ENCODE data around the gene URB1. TPM values are rescaled to one million over a fixed set of nuclear protein-coding genes. Genes with fewer than 3 reads are reported as not detected.

URB1 gene
- total RNA-seq, 1 experiment from 2014 or later = 18.1 TPM

DNA sequence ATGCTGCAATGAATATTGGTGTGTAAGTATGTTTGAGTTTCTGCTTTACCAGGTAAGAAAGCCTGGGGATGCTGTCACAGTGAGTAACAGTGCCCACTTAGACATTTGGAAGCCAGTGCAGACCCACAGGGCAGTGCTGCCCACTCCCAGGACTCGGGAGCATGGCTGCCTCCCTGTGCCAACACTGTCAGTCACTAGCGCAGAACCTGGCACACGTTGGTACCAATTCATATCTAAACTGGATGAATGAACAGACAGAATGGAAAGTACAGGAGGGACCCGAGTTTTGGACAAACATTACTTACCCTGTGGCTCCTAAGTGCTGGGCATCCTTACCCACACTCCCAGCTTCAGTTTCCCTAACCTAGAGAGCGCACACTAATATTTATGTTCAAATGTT is 18.1 kb upstream of the URB1 start:
- BruUV-seq (replicated peaks) = no TSS peak
- TF ChIP-seq CTCF (IDR thresholded peaks at IDR 0.05) (no peak), SIN3A (IDR thresholded peaks at IDR 0.05; ENCODE audit: borderline replicate concordance, insufficient read depth, low read depth, low read length) (no peak), POLR2AphosphoS5 (IDR thresholded peaks at IDR 0.05; ENCODE audit: low read depth, low read length) (no peak), TCF7L2 (IDR thresholded peaks at IDR 0.05; ENCODE audit: low read depth, low read length) (no peak)
- TF ChIP-seq, protein P1, sequence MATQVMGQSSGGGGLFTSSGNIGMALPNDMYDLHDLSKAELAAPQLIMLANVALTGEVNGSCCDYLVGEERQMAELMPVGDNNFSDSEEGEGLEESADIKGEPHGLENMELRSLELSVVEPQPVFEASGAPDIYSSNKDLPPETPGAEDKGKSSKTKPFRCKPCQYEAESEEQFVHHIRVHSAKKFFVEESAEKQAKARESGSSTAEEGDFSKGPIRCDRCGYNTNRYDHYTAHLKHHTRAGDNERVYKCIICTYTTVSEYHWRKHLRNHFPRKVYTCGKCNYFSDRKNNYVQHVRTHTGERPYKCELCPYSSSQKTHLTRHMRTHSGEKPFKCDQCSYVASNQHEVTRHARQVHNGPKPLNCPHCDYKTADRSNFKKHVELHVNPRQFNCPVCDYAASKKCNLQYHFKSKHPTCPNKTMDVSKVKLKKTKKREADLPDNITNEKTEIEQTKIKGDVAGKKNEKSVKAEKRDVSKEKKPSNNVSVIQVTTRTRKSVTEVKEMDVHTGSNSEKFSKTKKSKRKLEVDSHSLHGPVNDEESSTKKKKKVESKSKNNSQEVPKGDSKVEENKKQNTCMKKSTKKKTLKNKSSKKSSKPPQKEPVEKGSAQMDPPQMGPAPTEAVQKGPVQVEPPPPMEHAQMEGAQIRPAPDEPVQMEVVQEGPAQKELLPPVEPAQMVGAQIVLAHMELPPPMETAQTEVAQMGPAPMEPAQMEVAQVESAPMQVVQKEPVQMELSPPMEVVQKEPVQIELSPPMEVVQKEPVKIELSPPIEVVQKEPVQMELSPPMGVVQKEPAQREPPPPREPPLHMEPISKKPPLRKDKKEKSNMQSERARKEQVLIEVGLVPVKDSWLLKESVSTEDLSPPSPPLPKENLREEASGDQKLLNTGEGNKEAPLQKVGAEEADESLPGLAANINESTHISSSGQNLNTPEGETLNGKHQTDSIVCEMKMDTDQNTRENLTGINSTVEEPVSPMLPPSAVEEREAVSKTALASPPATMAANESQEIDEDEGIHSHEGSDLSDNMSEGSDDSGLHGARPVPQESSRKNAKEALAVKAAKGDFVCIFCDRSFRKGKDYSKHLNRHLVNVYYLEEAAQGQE (IDR thresholded peaks at IDR 0.05; ENCODE audit: insufficient read depth in 1 of 2, low read depth in 2 of 2, low read length in 1 of 2) = no peak
- peaks cover 4% of the 10 kb centered on the region; the same call in 1 of the 2 replicates for H3K4me1 ChIP-seq (ENCODE audit: control insufficient read depth, insufficient read depth, low read length)
- ChIA-PET CTCF (no interaction called here), POLR2A (no interaction called here)
- ATAC-seq = no peak
- no peak for DNase-seq (ENCODE audit: low read depth, low spot score)
- H3K4me3 ChIP-seq (ENCODE audit: low read depth in 2 of 2, low read length in 2 of 2) = no peak overlapping the region
- no peaks in the 10 kb centered on the region for H3K9me3 ChIP-seq (ENCODE audit: control insufficient read depth, insufficient read depth, low read depth, low read length)
- H3K36me3 ChIP-seq (ENCODE audit: control insufficient read depth, insufficient read depth, low read length) = no peaks in the 10 kb centered on the region
- H3K27me3 ChIP-seq (ENCODE audit: control insufficient read depth, insufficient read depth, low read length) = peaks cover 2% of the 10 kb centered on the region; the same call in 1 of the 2 replicates
- no peak overlapping the region for H3K27ac ChIP-seq (ENCODE audit: low read length)
- in situ Hi-C loops (cut with HindIII; ENCODE audit: low pct_unique_long_range_greater_than_20kb, low sequenced_read_pairs) = no loop called here
- intact Hi-C loops (cut with micrococcal nuclease; ENCODE audit: unreplicated experiment) = loop anchor here (5.0 kb wide), 1 partner anchor 151 kb away; no protein-coding TSS in a partner anchor

GRCh38 chr21:32410291-32410690 is 17.5 kb upstream of the URB1 start:
- no peaks in the 10 kb centered on the region for H3K9me3 ChIP-seq (ENCODE audit: control insufficient read depth, insufficient read depth, low read depth, low read length)
- peaks cover 2% of the 10 kb centered on the region; the same call in 1 of the 2 replicates for H3K27me3 ChIP-seq (ENCODE audit: control insufficient read depth, insufficient read depth, low read length)
- H3K4me3 ChIP-seq (ENCODE audit: low read depth in 2 of 2, low read length in 2 of 2) = no peak overlapping the region
- TF ChIP-seq CTCF (IDR thresholded peaks at IDR 0.05) = no peak
- TF ChIP-seq SIN3A (IDR thresholded peaks at IDR 0.05; ENCODE audit: borderline replicate concordance, insufficient read depth, low read depth, low read length) = no peak
- TF ChIP-seq, protein P1 (IDR thresholded peaks at IDR 0.05; ENCODE audit: insufficient read depth in 1 of 2, low read depth in 2 of 2, low read length in 1 of 2) = no peak
- TF ChIP-seq POLR2AphosphoS5 (IDR thresholded peaks at IDR 0.05; ENCODE audit: low read depth, low read length) = no peak
- no peak for TF ChIP-seq TCF7L2 (IDR thresholded peaks at IDR 0.05; ENCODE audit: low read depth, low read length)
- intact Hi-C loops (cut with micrococcal nuclease; ENCODE audit: unreplicated experiment) (loop anchor here (5.0 kb wide), 1 partner anchor 152 kb away; no protein-coding TSS in a partner anchor), in situ Hi-C loops (cut with HindIII; ENCODE audit: low pct_unique_long_range_greater_than_20kb, low sequenced_read_pairs) (no loop called here)
- DNase-seq (ENCODE audit: low read depth, low spot score) (no peak), ATAC-seq (no peak)
- BruUV-seq (replicated peaks) = no TSS peak
- H3K27ac ChIP-seq (ENCODE audit: low read length) = no peak overlapping the region
- CTCF ChIA-PET = no interaction called here
- peaks cover 4% of the 10 kb centered on the region; the same call in 1 of the 2 replicates for H3K4me1 ChIP-seq (ENCODE audit: control insufficient read depth, insufficient read depth, low read length)
- no peaks in the 10 kb centered on the region for H3K36me3 ChIP-seq (ENCODE audit: control insufficient read depth, insufficient read depth, low read length)
- POLR2A ChIA-PET = interaction anchor here (0.6 kb wide), 1 partner anchor 611 kb away, joined by 10 read pairs; no protein-coding TSS in a partner anchor
